H1 (cell line): ENCODE data around the gene STAT3. TPM values are rescaled to one million over a fixed set of nuclear protein-coding genes. Genes with fewer than 3 reads are reported as not detected.

Source experiments
- CTCF ChIA-PET: fragments of 300-600 bp; sonication (Branson Sonifier 250); formaldehyde crosslinking; loops from one replicate; lab custom pipeline; 2021; ENCODE audit not compliant: partially characterized antibody; lab: Charles Lee
- POLR2A ChIA-PET: fragments of 300-600 bp; sonication (Branson Sonifier 250); formaldehyde crosslinking; loops from one replicate; lab custom pipeline; 2021; ENCODE audit warnings: inconsistent platforms; ENCODE audit not compliant: partially characterized antibody; lab: Charles Lee
- DNase-seq, 2 experiments: peaks; one replicate each; pipeline versions ENCODE4 v3.0.0 to v3.0.0-alpha.2; 2010 to 2022; ENCODE audit warnings: low spot score in 2 of 2, low read depth in 1 of 2, mixed read lengths in 1 of 2
- FAIRE-seq: peaks from 2 replicates; lab custom pipeline; 2011; peaks lifted over from hg19 to GRCh38; lab: Jason Lieb, UNC
- H2AFZ ChIP-seq: 2 replicates; pipeline ENCODE4 v1.8.1; 2012; ENCODE audit warnings: low read length, inconsistent platforms
- H2AK5ac ChIP-seq: 2 replicates; pipeline ENCODE4 v1.6.1; 2013; ENCODE audit warnings: low read depth, low read length
- H2BK120ac ChIP-seq: replicated peaks from 2 replicates; pipeline ENCODE3; 2013; ENCODE audit warnings: low read depth, low read length, inconsistent platforms
- H2BK12ac ChIP-seq: 2 replicates; pipeline ENCODE4 v1.6.1; 2013; ENCODE audit warnings: low read depth, low read length
- H2BK15ac ChIP-seq: 2 replicates; pipeline ENCODE4 v1.6.1; 2013; ENCODE audit warnings: low read length
- H2BK20ac ChIP-seq: 2 replicates; pipeline ENCODE4 v1.6.1; 2013; ENCODE audit warnings: low read length
- H2BK5ac ChIP-seq: 2 replicates; pipeline ENCODE4 v1.6.1; 2013; ENCODE audit warnings: low read depth, low read length
- H3K14ac ChIP-seq: 2 replicates; pipeline ENCODE4 v1.6.1; 2013; ENCODE audit warnings: inconsistent platforms; ENCODE audit not compliant: insufficient read length
- H3K18ac ChIP-seq: 2 replicates; pipeline ENCODE4 v1.6.1; 2013; ENCODE audit warnings: low read length; ENCODE audit errors: extremely low read depth
- H3K23ac ChIP-seq: 2 replicates; pipeline ENCODE4 v1.6.1; 2013; ENCODE audit warnings: inconsistent platforms; ENCODE audit not compliant: insufficient read length
- H3K23me2 ChIP-seq: 2 replicates; pipeline ENCODE4 v1.6.1; 2013; ENCODE audit warnings: low read depth, low read length
- H3K27ac ChIP-seq: 2 replicates; pipeline ENCODE4 v1.6.1; 2011; ENCODE audit warnings: low read depth, low read length, inconsistent platforms
- H3K27me3 ChIP-seq, 4 experiments: replicated peaks in 1 of 4; 1 replicate in 1 of 4; 2 replicates in 3 of 4; pipeline versions ENCODE4 v1.6.1 to v1.8.1; 2011 to 2013; ENCODE audit warnings: low read length in 3 of 4, mild to moderate bottlenecking in 3 of 4, inconsistent platforms in 2 of 4, mixed read lengths in 2 of 4, moderate library complexity in 1 of 4; ENCODE audit not compliant: control insufficient read depth in 3 of 4, insufficient read depth in 3 of 4; ENCODE audit errors: extremely low read depth in 1 of 4
- H3K36me3 ChIP-seq, 4 experiments: 2 replicates each; pipeline versions ENCODE4 v1.6.1 to v1.8.1; 2011 to 2013; ENCODE audit warnings: mild to moderate bottlenecking in 4 of 4, low read length in 3 of 4, moderate library complexity in 2 of 4, control low read depth in 1 of 4, inconsistent platforms in 1 of 4; ENCODE audit not compliant: insufficient read depth in 4 of 4, control insufficient read depth in 2 of 4
- H3K4ac ChIP-seq: replicated peaks from 2 replicates; pipeline ENCODE3; 2013; ENCODE audit warnings: low read length, low read depth, mixed read lengths, inconsistent platforms; ENCODE audit not compliant: insufficient read length
- H3K4me1 ChIP-seq, 4 experiments: replicated peaks in 1 of 4; 1 replicate in 1 of 4; 2 replicates in 3 of 4; pipeline versions ENCODE4 v1.6.1 to v1.8.1; 2011 to 2013; ENCODE audit warnings: low read length in 3 of 4, inconsistent platforms in 2 of 4, mixed read lengths in 1 of 4; ENCODE audit not compliant: insufficient read depth in 4 of 4, control insufficient read depth in 3 of 4
- H3K4me2 ChIP-seq, 2 experiments: 2 replicates each; pipeline versions ENCODE4 v1.6.1 to v1.8.1; 2011 to 2013; ENCODE audit warnings: low read depth in 2 of 2, low read length in 2 of 2, control low read depth in 1 of 2, inconsistent platforms in 1 of 2, mild to moderate bottlenecking in 1 of 2; ENCODE audit not compliant: insufficient read depth in 1 of 2
- H3K4me3 ChIP-seq, 4 experiments: fragments of 200-600, 300-600 bp in 1 of 4; sonication (generic), shearing (Covaris generic), sonication (Bioruptor Twin) in 1 of 4; 2 replicates each; pipeline versions ENCODE4 v1.5.1 to v1.8.1; 2011 to 2016; ENCODE audit warnings: low read length in 4 of 4, low read depth in 3 of 4, control low read depth in 2 of 4, inconsistent platforms in 2 of 4, mild to moderate bottlenecking in 2 of 4, mixed read lengths in 1 of 4, moderate library complexity in 1 of 4; ENCODE audit not compliant: insufficient read depth in 2 of 4; ENCODE audit errors: extremely low read depth in 1 of 4
- H3K56ac ChIP-seq: replicated peaks from 2 replicates; pipeline ENCODE3; 2013; ENCODE audit warnings: low read depth, mild to moderate bottlenecking, mixed read lengths, low read length, inconsistent platforms; ENCODE audit not compliant: insufficient read length
- H3K79me1 ChIP-seq: 2 replicates; pipeline ENCODE4 v1.6.1; 2013; ENCODE audit warnings: low read depth, low read length, control low read depth
- H3K79me2 ChIP-seq, 2 experiments: 2 replicates each; pipeline versions ENCODE4 v1.6.1 to v1.8.1; 2012 to 2013; ENCODE audit warnings: low read length in 2 of 2, mild to moderate bottlenecking in 2 of 2, inconsistent platforms in 1 of 2; ENCODE audit not compliant: insufficient read depth in 2 of 2, control insufficient read depth in 1 of 2
- H3K9ac ChIP-seq, 4 experiments: replicated peaks in 1 of 4; 1 replicate in 1 of 4; 2 replicates in 3 of 4; pipeline versions ENCODE4 v1.6.1 to v1.8.1; 2011 to 2013; ENCODE audit warnings: low read depth in 3 of 4, low read length in 3 of 4, control low read depth in 2 of 4, mild to moderate bottlenecking in 2 of 4, moderate library complexity in 2 of 4, inconsistent platforms in 1 of 4; ENCODE audit errors: extremely low read depth in 1 of 4
- H3K9me3 ChIP-seq, 2 experiments: 2 replicates each; pipeline versions ENCODE4 v1.6.1 to v1.8.1; 2012 to 2013; ENCODE audit warnings: mild to moderate bottlenecking in 2 of 2, moderate library complexity in 2 of 2, control low read depth in 1 of 2, inconsistent platforms in 1 of 2, low read depth in 1 of 2, low read length in 1 of 2, mixed read lengths in 1 of 2; ENCODE audit not compliant: insufficient read depth in 2 of 2
- H4K20me1 ChIP-seq, 2 experiments: replicated peaks in 1 of 2; 2 replicates each; pipeline versions ENCODE3 to v1.8.1; 2011 to 2013; ENCODE audit warnings: inconsistent platforms in 2 of 2, low read length in 2 of 2, mild to moderate bottlenecking in 1 of 2; ENCODE audit not compliant: insufficient read depth in 2 of 2, control insufficient read depth in 1 of 2
- H4K5ac ChIP-seq: 2 replicates; pipeline ENCODE4 v1.6.1; 2013; ENCODE audit warnings: low read length, low read depth, mixed read lengths, inconsistent platforms; ENCODE audit not compliant: insufficient read length
- H4K8ac ChIP-seq: 2 replicates; pipeline ENCODE4 v1.8.0; 2013; ENCODE audit warnings: mild to moderate bottlenecking, moderate library complexity, low read length, inconsistent platforms; ENCODE audit not compliant: insufficient read depth; ENCODE audit errors: extremely low read depth
- H4K91ac ChIP-seq: replicated peaks from 2 replicates; pipeline ENCODE3; 2013; ENCODE audit warnings: low read length, mixed read lengths, inconsistent platforms; ENCODE audit not compliant: insufficient read length
- ASH2L ChIP-seq: fragments of 200-600, 300-600 bp; sonication (generic); IDR thresholded peaks from one replicate; pipeline ENCODE4 v1.7.1; 2017; ENCODE audit warnings: low read length
- ATF3 ChIP-seq: IDR thresholded peaks from 2 replicates; pipeline ENCODE4 v1.6.1; 2011; ENCODE audit warnings: low read depth, mild to moderate bottlenecking, low read length; ENCODE audit not compliant: insufficient read depth
- BRCA1 ChIP-seq: IDR thresholded peaks from 2 replicates; pipeline ENCODE4 v1.6.1; 2012; ENCODE audit warnings: low read depth, low read length, improper control_type of control experiment
- CREB1 ChIP-seq: IDR thresholded peaks from 2 replicates; pipeline ENCODE4 v1.6.1; 2012; ENCODE audit warnings: inconsistent platforms
- HDAC2 ChIP-seq, 2 experiments: fragments of 300-600 bp in 1 of 2; sonication (generic) in 1 of 2; IDR thresholded peaks; 2 replicates each; pipeline ENCODE4 v1.6.1; 2011 to 2012; ENCODE audit warnings: low read depth in 2 of 2, low read length in 2 of 2, mild to moderate bottlenecking in 2 of 2, moderate library complexity in 2 of 2, borderline replicate concordance in 1 of 2, inconsistent platforms in 1 of 2
- JUND ChIP-seq: IDR thresholded peaks from 2 replicates; pipeline ENCODE4 v1.6.1; 2011; ENCODE audit warnings: mild to moderate bottlenecking, improper control_type of control experiment, low read length
- POU5F1 ChIP-seq: IDR thresholded peaks from 2 replicates; pipeline ENCODE4 v1.6.1; 2011; ENCODE audit warnings: low read depth, mild to moderate bottlenecking, low read length, moderate library complexity
- RAD21 ChIP-seq, 2 experiments: IDR thresholded peaks in 1 of 2; conservative IDR thresholded peaks in 1 of 2; 2 replicates each; pipeline ENCODE4 v1.6.1; 2011; ENCODE audit warnings: low read depth in 2 of 2, low read length in 2 of 2, improper control_type of control experiment in 1 of 2, inconsistent platforms in 1 of 2, mild to moderate bottlenecking in 1 of 2, moderate library complexity in 1 of 2
- RFX5 ChIP-seq: IDR thresholded peaks from 2 replicates; pipeline ENCODE4 v1.6.1; 2011; ENCODE audit warnings: low read depth, low read length, improper control_type of control experiment, borderline replicate concordance
- SRF ChIP-seq: IDR thresholded peaks from 2 replicates; pipeline ENCODE4 v1.6.1; 2011; ENCODE audit warnings: mild to moderate bottlenecking, low read depth, low read length, moderate library complexity
- YY1 ChIP-seq: IDR thresholded peaks from 2 replicates; pipeline ENCODE4 v1.6.1; 2011; ENCODE audit warnings: low read depth, mild to moderate bottlenecking, low read length
- WGBS, 2 experiments: shearing (Covaris generic) in 1 of 2; methylation state at CpG; one replicate each; pipeline versions ENCODE4 v1.1.6 to v1.1.7; 2013 to 2015; ENCODE audit warnings: low lambda C conversion rate in 2 of 2, mixed read lengths in 2 of 2, inconsistent platforms in 1 of 2, low coverage in 1 of 2, missing lambda C conversion rate in 1 of 2; ENCODE audit not compliant: insufficient replicate concordance in 2 of 2, insufficient coverage in 1 of 2, insufficient read length in 1 of 2; ENCODE audit errors: extremely low coverage in 1 of 2, missing lambda C conversion rate in 1 of 2; 5-methylcytosine and 5-hydroxymethylcytosine counted together
- polyA plus RNA-seq, 7 experiments: library from polyadenylated mRNA; depleted of rRNA in 3 of 7; stranded (reverse) in 5 of 7; unstranded in 2 of 7; fragments of >200 nt in 5 of 7; fragments of 200-250 nt in 2 of 7; gene quantifications; 1 replicate in 5 of 7; 2 replicates in 1 of 7; 4 replicates in 1 of 7; pipeline versions ENCODE4 v1.2.1 to v1.2.3, GENCODE V29; 2011 to 2013; ENCODE audit warnings: missing spikeins in 2 of 7, mixed read lengths in 2 of 7
- total RNA-seq: library from RNA; stranded (reverse); fragmentation: NEBNext Ultra II Directional; extraction: Animal tissue kit (Norgen Biotek cat#: 25700); gene quantifications from 2 replicates; pipeline ENCODE4 v1.2.1, GENCODE V29; 2021

Gene STAT3
- total and polyA plus RNA-seq, 2 of the 8 experiments (the other 6 are each of a cell fraction or from before 2014, with no cell fraction given): 38.4 to 94.1 TPM

GRCh38 chr17:42406615-42407288 lies 18.5 kb upstream of the STAT3 start:
- 83% methylated on average over 5 of the region's 5 CpGs; no CpG with 5 or more reads in 1 of the 2 experiments for whole genome bisulfite sequencing, 2 experiments
- no peak overlapping the region for H3K4me3 ChIP-seq
- H3K79me2 ChIP-seq: no peaks in the 10 kb centered on the region; a peak in 1 of 4 replicates
- no peak for DNase-seq
- CTCF ChIA-PET: interaction anchor here (0.5 to 23.6 kb wide), 29 partner anchors 10 to 421 kb away, joined by 3 to 542 read pairs (median 4); partner anchors contain the start of genes CAVIN1 and STAT3
- FAIRE-seq: no peak
- POLR2A ChIA-PET: interaction anchor here (0.6 to 2.8 kb wide), 11 partner anchors 8 to 130 kb away, joined by 3 to 19 read pairs (median 4); partner anchors contain the start of gene CAVIN1
- peaks cover 8 to 22% (median 17%) of the 10 kb centered on the region in 4 experiments; a peak in 6 of 7 replicates for H3K4me1 ChIP-seq
- no peak overlapping the region for H3K4ac ChIP-seq
- H2BK15ac ChIP-seq: 0 out of 2 replicates have a peak overlapping the region, but pooled peaks have one; percentile 6
- no peaks in the 10 kb centered on the region for H3K27me3 ChIP-seq
- H4K8ac ChIP-seq: no peak overlapping the region
- H3K4me2 ChIP-seq: peak overlapping the region; percentile 29 to 32; a peak in 3 of 4 replicates
- H4K20me1 ChIP-seq: peaks cover 2 to 3% of the 10 kb centered on the region in 2 experiments
- 0 out of 2 replicates have a peak overlapping the region, but pooled peaks have one; percentile 39 for H2BK12ac ChIP-seq
- H3K36me3 ChIP-seq: peaks cover 0 to 8% (median 4%) of the 10 kb centered on the region in 4 experiments; a peak in 3 of 8 replicates
- no peak overlapping the region for H2AK5ac ChIP-seq
- H2BK5ac ChIP-seq: no peak overlapping the region
- H3K14ac ChIP-seq: no peak overlapping the region
- no peak overlapping the region for H4K5ac ChIP-seq
- no peak overlapping the region for H3K56ac ChIP-seq
- 0 out of 2 replicates have a peak, but pooled peaks cover 2% of the 10 kb centered on the region for H3K79me1 ChIP-seq
- no peak overlapping the region for H2BK20ac ChIP-seq
- H3K27ac ChIP-seq: no peak overlapping the region
- H3K9ac ChIP-seq: no peak overlapping the region
- no peak overlapping the region for H4K91ac ChIP-seq
- no peak overlapping the region for H3K23ac ChIP-seq
- no peaks in the 10 kb centered on the region for H3K9me3 ChIP-seq
- H2AFZ ChIP-seq: no peak overlapping the region
- no peak overlapping the region; the same call in 1 of the 2 replicates for H3K18ac ChIP-seq
- no peaks in the 10 kb centered on the region for H3K23me2 ChIP-seq
- H2BK120ac ChIP-seq: no peak overlapping the region
- TF ChIP-seq SRF: no peak
- no peak for TF ChIP-seq ASH2L
- TF ChIP-seq RAD21 (IDR thresholded peaks at IDR 0.05 in 1 of 2, conservative IDR thresholded peaks at IDR 0.05 in 1 of 2; ENCODE audit: low read depth in 2 of 2, low read length in 2 of 2): no peak
- no peak for TF ChIP-seq BRCA1
- no peak for TF ChIP-seq JUND
- no peak for TF ChIP-seq YY1
- TF ChIP-seq CREB1: no peak
- no peak for TF ChIP-seq POU5F1
- TF ChIP-seq ATF3: no peak
- no peak for TF ChIP-seq RFX5
- TF ChIP-seq HDAC2 (IDR thresholded peaks at IDR 0.05; ENCODE audit: borderline replicate concordance in 1 of 2, low read depth in 2 of 2, low read length in 2 of 2): no peak
